HG03025 (cell line): ENCODE data around the gene PKD2L1.
"Not testable (repeated sequence)": the region's sequence is repeated elsewhere in the genome, so short reads cannot be mapped to it uniquely, and the experiment has no call there.

Source experiments
- ATAC-seq: cut with Tn5 transposase; IDR thresholded peaks from one replicate; pipeline ENCODE4 v1.9.1; 2021; ENCODE audit warnings: mild to moderate bottlenecking, moderate library complexity; ENCODE audit not compliant: unreplicated experiment, low FRiP score

Gene PKD2L1

GRCh38 chr10:100334762-100335161 is 4.7 kb upstream of the PKD2L1 start:
- ATAC-seq, result no peak

- no peak for ATAC-seq
Measured at GRCh38 chr10:100333661-100334440, 3.8 kb upstream of the PKD2L1 start.

GRCh38 chr10:100333106-100333505 is 3.1 kb upstream of the PKD2L1 start:
- no peak for ATAC-seq

GRCh38 chr10:100328198-100328597 is 1.8 kb downstream of the PKD2L1 start:
- no peak for ATAC-seq

- ATAC-seq, result no peak
Measured at GRCh38 chr10:100327718-100328009, 2.4 kb downstream of the PKD2L1 start.

- ATAC-seq, result peak; percentile 97
Measured at GRCh38 chr10:100327007-100327717, 2.9 kb downstream of the PKD2L1 start.

- no peak for ATAC-seq
Measured at GRCh38 chr10:100325158-100325557, 4.9 kb downstream of the PKD2L1 start.

- ATAC-seq, result no peak
Measured at GRCh38 chr10:100319707-100320402, 10.2 kb downstream of the PKD2L1 start.

GRCh38 chr10:100318207-100318606 is 11.8 kb downstream of the PKD2L1 start:
- no peak for ATAC-seq

GRCh38 chr10:100315615-100316014 is 14.4 kb downstream of the PKD2L1 start:
- no peak for ATAC-seq

- ATAC-seq, result no peak
Measured at GRCh38 chr10:100311298-100311697, 18.7 kb downstream of the PKD2L1 start.

- no peak for ATAC-seq
Measured at GRCh38 chr10:100307684-100308083, 22.3 kb downstream of the PKD2L1 start.

- ATAC-seq, result no peak
Measured at GRCh38 chr10:100306861-100307260, 23.2 kb downstream of the PKD2L1 start.

- ATAC-seq, result no peak
Measured at GRCh38 chr10:100304414-100304813, 25.6 kb downstream of the PKD2L1 start.

GRCh38 chr10:100303724-100304319 is 26.2 kb downstream of the PKD2L1 start:
- no peak for ATAC-seq

- not testable (repeated sequence) for ATAC-seq
Measured at GRCh38 chr10:100301123-100301522, 28.9 kb downstream of the PKD2L1 start.

GRCh38 chr10:100297242-100297641 is 32.8 kb downstream of the PKD2L1 start:
- ATAC-seq, result no peak

- no peak for ATAC-seq
Measured at GRCh38 chr10:100293066-100293465, 37.0 kb downstream of the PKD2L1 start.

- not testable (repeated sequence) for ATAC-seq
Measured at GRCh38 chr10:100292300-100292699, 37.7 kb downstream of the PKD2L1 start.

GRCh38 chr10:100291356-100291755 is 38.7 kb downstream of the PKD2L1 start:
- ATAC-seq, result no peak

GRCh38 chr10:100289641-100290040 is 40.4 kb downstream of the PKD2L1 start:
- no peak for ATAC-seq
